Endothelial cell of umbilical vein (primary cell): ENCODE results near the gene UTS2B. TPM values are rescaled to one million over a fixed set of nuclear protein-coding genes. Genes with fewer than 3 reads are reported as not detected.

ENCODE experiments used
- BruUV-seq: library from RNA; stranded (reverse); fragments of 400-500 nt; replicated peaks from 2 replicates; lab custom pipeline; 2021; lab: Mats Ljungman, UMichigan
- CTCF ChIA-PET: fragments of 300-600, 350-600 bp; sonication (Branson Sonifier 250); formaldehyde crosslinking; loops from one replicate; lab custom pipeline; 2021; ENCODE audit warnings: antibody characterized with exemption, inconsistent platforms; lab: Charles Lee
- POLR2A ChIA-PET: fragments of 300-600, 350-600 bp; sonication (Branson Sonifier 250); formaldehyde crosslinking; loops from one replicate; lab custom pipeline; 2021; ENCODE audit warnings: antibody characterized with exemption, inconsistent platforms; lab: Charles Lee
- DNase-seq: peaks from one replicate; pipeline ENCODE4 v3.0.0-alpha.2; 2011; ENCODE audit warnings: low read depth, low spot score
- FAIRE-seq: peaks from 2 replicates; lab custom pipeline; 2011; peaks lifted over from hg19 to GRCh38; lab: Jason Lieb, UNC
- H2AFZ ChIP-seq: 2 replicates; pipeline ENCODE4 v1.6.0; 2012; ENCODE audit warnings: low read depth, low read length, control low read depth, inconsistent platforms
- H3K27ac ChIP-seq: 2 replicates; pipeline ENCODE4 v1.5.1; 2011; ENCODE audit warnings: low read depth, mild to moderate bottlenecking, control low read depth, low read length, moderate library complexity; ENCODE audit not compliant: insufficient read depth
- H3K27me3 ChIP-seq, 2 experiments: 2 replicates each; pipeline versions ENCODE4 v1.6.0 to v1.6.1; 2011; ENCODE audit warnings: low read length in 2 of 2, mixed read lengths in 1 of 2; ENCODE audit not compliant: control insufficient read depth in 2 of 2, insufficient read depth in 2 of 2
- H3K36me3 ChIP-seq, 2 experiments: 2 replicates in 1 of 2; 3 replicates in 1 of 2; pipeline ENCODE4 v1.5.1; 2011; ENCODE audit warnings: low read length in 2 of 2, mild to moderate bottlenecking in 1 of 2, moderate library complexity in 1 of 2; ENCODE audit not compliant: control insufficient read depth in 2 of 2, insufficient read depth in 2 of 2; ENCODE audit errors: extremely low read depth in 1 of 2
- H3K4me1 ChIP-seq: 3 replicates; pipeline ENCODE4 v1.5.1; 2011; ENCODE audit warnings: mild to moderate bottlenecking, low read length; ENCODE audit not compliant: control insufficient read depth, insufficient read depth; ENCODE audit errors: extremely low read depth
- H3K4me2 ChIP-seq: 2 replicates; pipeline ENCODE4 v1.6.1; 2011; ENCODE audit warnings: low read length, control low read depth, mixed read lengths; ENCODE audit not compliant: insufficient read depth
- H3K4me3 ChIP-seq, 3 experiments: fragments of 200-600 bp in 1 of 3; sonication (generic), shearing (Covaris generic) in 1 of 3; replicated peaks in 1 of 3; 2 replicates each; pipeline ENCODE4 v1.5.1; 2011 to 2016; ENCODE audit warnings: control low read depth in 3 of 3, low read length in 3 of 3, mild to moderate bottlenecking in 2 of 3, inconsistent platforms in 1 of 3, low read depth in 1 of 3, moderate library complexity in 1 of 3; ENCODE audit not compliant: insufficient read depth in 1 of 3
- H3K79me2 ChIP-seq: 2 replicates; pipeline ENCODE4 v1.6.0; 2012; ENCODE audit warnings: low read length, inconsistent platforms; ENCODE audit not compliant: control insufficient read depth, insufficient read depth
- H3K9ac ChIP-seq: replicated peaks from 2 replicates; pipeline ENCODE3; 2011; ENCODE audit warnings: low read length, control low read depth; ENCODE audit not compliant: insufficient read depth; ENCODE audit errors: extremely low read depth
- H3K9me1 ChIP-seq: replicated peaks from 3 replicates; pipeline ENCODE4 v1.6.0; 2011; ENCODE audit warnings: mild to moderate bottlenecking, low read length; ENCODE audit not compliant: control insufficient read depth, insufficient read depth; ENCODE audit errors: extremely low read depth
- H3K9me3 ChIP-seq: replicated peaks from 2 replicates; pipeline ENCODE4 v1.5.1; 2012; ENCODE audit warnings: low read length, inconsistent platforms; ENCODE audit not compliant: control insufficient read depth, insufficient read depth
- H4K20me1 ChIP-seq: replicated peaks from 2 replicates; pipeline ENCODE3; 2011; ENCODE audit warnings: mild to moderate bottlenecking, low read length; ENCODE audit not compliant: control insufficient read depth, insufficient read depth; ENCODE audit errors: extremely low read depth
- CTCF ChIP-seq, 2 donors: IDR thresholded peaks; 1 replicate in 1 of 2; 2 replicates in 1 of 2; pipeline ENCODE4 v1.5.1; 2011; ENCODE audit warnings: low read length in 2 of 2, mild to moderate bottlenecking in 2 of 2, moderate library complexity in 2 of 2, control low read depth in 1 of 2, inconsistent platforms in 1 of 2, low read depth in 1 of 2; ENCODE audit not compliant: insufficient read depth in 1 of 2; ENCODE audit errors: extremely low read depth in 1 of 2
- FOS ChIP-seq: IDR thresholded peaks from 2 replicates; pipeline ENCODE4 v1.6.1; 2011; ENCODE audit warnings: mild to moderate bottlenecking, low read length, moderate library complexity, borderline replicate concordance; ENCODE audit not compliant: insufficient read depth
- GATA2 ChIP-seq: IDR thresholded peaks from 2 replicates; pipeline ENCODE4 v1.7.0; 2011; ENCODE audit warnings: low read depth, mild to moderate bottlenecking, moderate library complexity, mixed read lengths, low read length; ENCODE audit not compliant: insufficient read length, insufficient read depth
- JUN ChIP-seq: IDR thresholded peaks from 2 replicates; pipeline ENCODE4 v1.6.1; 2011; ENCODE audit warnings: borderline replicate concordance, low read depth; ENCODE audit not compliant: insufficient read length, insufficient read depth
- MAX ChIP-seq: IDR thresholded peaks from 2 replicates; pipeline ENCODE4 v1.6.1; 2011; ENCODE audit not compliant: insufficient read depth, insufficient read length
- MYC ChIP-seq: IDR thresholded peaks from one replicate; pipeline ENCODE4 v1.6.1; 2011; ENCODE audit warnings: mild to moderate bottlenecking, low read depth, low read length
- POLR2A ChIP-seq: IDR thresholded peaks from 2 replicates; pipeline ENCODE4 v1.6.1; 2012; ENCODE audit warnings: low read depth, mild to moderate bottlenecking, control low read depth, low read length
- POLR2AphosphoS5 ChIP-seq: IDR thresholded peaks from 2 replicates; pipeline ENCODE4 v1.6.1; 2012; ENCODE audit warnings: low read depth, mild to moderate bottlenecking, control low read depth, low read length, moderate library complexity; ENCODE audit not compliant: insufficient read depth
- dilution Hi-C: fragments of 300-500 bp; cut with MboI; formaldehyde crosslinking; loops from one replicate; pipeline ENCODE4 v1.15.0; 2019; ENCODE audit warnings: low sequenced_read_pairs; ENCODE audit not compliant: extremely low pct_ligation_motif_present
- intact Hi-C: fragments of 100-400 bp; cut with micrococcal nuclease; formaldehyde crosslinking; loops from one replicate; pipeline ENCODE4 v1.10.0; 2022
- polyA plus RNA-seq, 4 experiments: library from polyadenylated mRNA; depleted of rRNA in 3 of 4; stranded (reverse) in 3 of 4; unstranded in 1 of 4; fragments of >200 nt; gene quantifications; 2 replicates each; pipeline versions ENCODE4 v1.2.1 to v1.2.3, GENCODE V29; 2011 to 2012; ENCODE audit warnings: missing spikeins in 1 of 4
- total RNA-seq: library from RNA; stranded (reverse); gene quantifications from 2 replicates; pipeline ENCODE4 v1.2.3, GENCODE V29; 2021

Gene UTS2B
- total and polyA plus RNA-seq, 2 donors (not counting 3 experiments of a cell fraction or from before 2014, with no cell fraction given): 0.21 to 1.1 TPM

GRCh38 chr3:191331388-191331787 lies 1.1 kb upstream of the UTS2B start:
- no peak overlapping the region for H2AFZ ChIP-seq
- peaks cover 75% of the 10 kb centered on the region for H3K79me2 ChIP-seq
- ChIA-PET POLR2A (no interaction called here), CTCF (no interaction called here)
- H3K4me1 ChIP-seq: peaks cover 63% of the 10 kb centered on the region
- peak overlapping the region; percentile 58 to 96 (median 68) for H3K4me3 ChIP-seq
- no peaks in the 10 kb centered on the region for H4K20me1 ChIP-seq
- H3K9ac ChIP-seq: peak overlapping the region; percentile 98
- H3K9me1 ChIP-seq: no peaks in the 10 kb centered on the region
- no peaks in the 10 kb centered on the region for H3K27me3 ChIP-seq
- peak; percentile 70 for DNase-seq
- no peak for TF ChIP-seq MAX
- TF ChIP-seq MYC: no peak
- TF ChIP-seq POLR2AphosphoS5: no peak
- TF ChIP-seq JUN: peak; percentile 84
- no peak for TF ChIP-seq CTCF (IDR thresholded peaks at IDR 0.05; ENCODE audit: extremely low read depth in 1 of 2, insufficient read depth in 1 of 2, low read depth in 1 of 2, low read length in 2 of 2)
- TF ChIP-seq FOS: peak; percentile 59
- no peak for TF ChIP-seq GATA2
- no peak for TF ChIP-seq POLR2A
- H3K4me2 ChIP-seq: peak overlapping the region; percentile 97
- intact Hi-C loops: loop anchor here (1.0 to 10.0 kb wide), 4 partner anchors 19 to 733 kb away; no protein-coding TSS in a partner anchor
- no peaks in the 10 kb centered on the region for H3K36me3 ChIP-seq
- peak; percentile 64 for FAIRE-seq
- no peaks in the 10 kb centered on the region for H3K9me3 ChIP-seq
- peak overlapping the region; percentile 94 for H3K27ac ChIP-seq
- no TSS peak for BruUV-seq
- dilution Hi-C loops: no loop called here
